Natural killer cell (primary cell): ENCODE data around the gene ZDHHC20. TPM values are rescaled to one million over a fixed set of nuclear protein-coding genes. Genes with fewer than 3 reads are reported as not detected.
A peak's percentile ranks its signal among the peaks of the same experiment; 100 is the strongest.

Source experiments
- ATAC-seq, 3 donors: fragments of 150-1000 bp in 2 of 3; fragments of 200-7000 bp in 1 of 3; cut with Tn5 transposase; 1 replicate in 1 of 3; 2 replicates in 2 of 3; pipeline ENCODE4 v1.10.0; 2021; ENCODE audit warnings: mild to moderate bottlenecking in 2 of 3, moderate library complexity in 2 of 3
- DNase-seq, 2 donors: peaks; one replicate each; pipeline versions ENCODE4 v3.0.0 to v3.0.0-alpha.2; 2013 to 2021; ENCODE audit warnings: mixed read lengths in 1 of 2
- H3K27ac ChIP-seq: one replicate; pipeline ENCODE4 v1.5.1; 2013; ENCODE audit warnings: mild to moderate bottlenecking, low read length
- H3K27me3 ChIP-seq: one replicate; pipeline ENCODE4 v1.6.1; 2013; ENCODE audit warnings: low read length; ENCODE audit not compliant: control insufficient read depth, insufficient read depth
- H3K36me3 ChIP-seq: one replicate; pipeline ENCODE4 v1.6.1; 2013; ENCODE audit warnings: low read length; ENCODE audit not compliant: control insufficient read depth, insufficient read depth
- H3K4me1 ChIP-seq: one replicate; pipeline ENCODE4 v1.6.1; 2013; ENCODE audit warnings: low read length; ENCODE audit not compliant: control insufficient read depth, insufficient read depth
- H3K4me3 ChIP-seq: one replicate; pipeline ENCODE4 v1.5.1; 2013; ENCODE audit warnings: low read length
- H3K9me3 ChIP-seq: one replicate; pipeline ENCODE4 v1.6.1; 2013; ENCODE audit warnings: low read length; ENCODE audit not compliant: control insufficient read depth, insufficient read depth
- H3K27ac Mint-ChIP-seq, 2 donors: one replicate each; pipeline ENCODE4 v1.8.0; 2022; ENCODE audit warnings: mild to moderate bottlenecking in 2 of 2, mixed read lengths in 2 of 2, moderate library complexity in 1 of 2
- H3K27me3 Mint-ChIP-seq, 2 donors: one replicate each; pipeline ENCODE4 v1.8.0; 2022; ENCODE audit warnings: low read depth in 2 of 2, mixed read lengths in 2 of 2
- H3K36me3 Mint-ChIP-seq: one replicate; pipeline ENCODE4 v1.8.0; 2022; ENCODE audit warnings: mixed read lengths
- H3K4me1 Mint-ChIP-seq, 2 donors: one replicate each; pipeline ENCODE4 v1.8.0; 2022; ENCODE audit warnings: mixed read lengths in 2 of 2
- H3K4me3 Mint-ChIP-seq: one replicate; pipeline ENCODE4 v1.8.0; 2022; ENCODE audit warnings: mild to moderate bottlenecking, moderate library complexity, mixed read lengths
- H3K9me3 Mint-ChIP-seq, 2 donors: one replicate each; pipeline ENCODE4 v1.8.0; 2022; ENCODE audit warnings: mixed read lengths in 2 of 2
- WGBS: methylation state at CpG from one replicate; pipeline ENCODE4 v1.1.7; 2013; ENCODE audit warnings: missing lambda C conversion rate; ENCODE audit not compliant: insufficient coverage; 5-methylcytosine and 5-hydroxymethylcytosine counted together
- intact Hi-C: fragments of 100-400 bp; cut with micrococcal nuclease; formaldehyde crosslinking; loops from one replicate; pipeline ENCODE4 v1.14.2; 2022
- total RNA-seq, 4 donors: library from RNA; stranded (reverse); fragments of 120-200 nt in 1 of 4; gene quantifications; one replicate each; pipeline versions ENCODE4 v1.2.3 to v1.2.4, GENCODE V29; 2013 to 2022
- TF ChIP-seq, protein P1 (sequence below): fragments of 200-600 bp; IDR thresholded peaks from one replicate; pipeline ENCODE4 v1.8.0; 2022; ENCODE audit warnings: antibody characterized with exemption

ZDHHC20 gene
- total RNA-seq, 3 donors from 2014 or later (not counting 1 experiment from before 2014, with no cell fraction given), result 85.1 to 116 (median 93.4) TPM

DNA sequence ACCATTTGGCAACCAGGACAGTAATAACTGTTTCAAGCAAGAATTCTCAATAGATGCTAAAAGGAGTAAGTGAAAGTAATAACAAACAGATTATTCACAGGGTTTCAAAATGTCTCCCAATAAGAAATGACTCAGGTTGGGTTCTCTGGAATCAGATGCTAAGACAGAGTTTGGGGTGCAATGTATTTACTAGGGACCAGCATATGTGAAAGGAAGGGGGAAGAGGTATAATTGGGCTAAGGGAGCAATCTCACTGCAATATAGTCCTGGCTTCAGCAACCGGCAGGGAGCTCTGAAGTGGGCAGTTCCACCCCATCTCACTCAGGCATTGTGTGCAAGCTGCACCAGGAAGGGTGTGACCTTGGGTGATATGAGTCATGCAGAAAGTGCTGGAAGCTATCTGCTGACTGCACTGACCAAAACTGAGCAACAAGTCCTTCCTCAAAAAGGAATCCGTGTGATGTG, 23.4 kb downstream of the ZDHHC20 start:
- 0% methylated on average over 1 of the region's 2 CpGs for WGBS
- Histone ChIP-seq H3K36me3 (no peaks in the 10 kb centered on the region), H3K27me3 (no peaks in the 10 kb centered on the region), H3K9me3 (no peaks in the 10 kb centered on the region), H3K4me3 (peak overlapping the region; percentile 12), H3K27ac (peak overlapping the region; percentile 72), H3K4me1 (peaks cover 15% of the 10 kb centered on the region)
- peak; percentile 96 to 99 (median 98) for ATAC-seq
- H3K27ac Mint-ChIP-seq, result peak overlapping the region; percentile 88 to 93
- peak; percentile 57 to 59 for DNase-seq
- H3K9me3 Mint-ChIP-seq, result no peaks in the 10 kb centered on the region
- no peaks in the 10 kb centered on the region for H3K27me3 Mint-ChIP-seq
- intact Hi-C loops, result no loop called here
- H3K36me3 Mint-ChIP-seq, result no peaks in the 10 kb centered on the region
- TF ChIP-seq, protein P1, sequence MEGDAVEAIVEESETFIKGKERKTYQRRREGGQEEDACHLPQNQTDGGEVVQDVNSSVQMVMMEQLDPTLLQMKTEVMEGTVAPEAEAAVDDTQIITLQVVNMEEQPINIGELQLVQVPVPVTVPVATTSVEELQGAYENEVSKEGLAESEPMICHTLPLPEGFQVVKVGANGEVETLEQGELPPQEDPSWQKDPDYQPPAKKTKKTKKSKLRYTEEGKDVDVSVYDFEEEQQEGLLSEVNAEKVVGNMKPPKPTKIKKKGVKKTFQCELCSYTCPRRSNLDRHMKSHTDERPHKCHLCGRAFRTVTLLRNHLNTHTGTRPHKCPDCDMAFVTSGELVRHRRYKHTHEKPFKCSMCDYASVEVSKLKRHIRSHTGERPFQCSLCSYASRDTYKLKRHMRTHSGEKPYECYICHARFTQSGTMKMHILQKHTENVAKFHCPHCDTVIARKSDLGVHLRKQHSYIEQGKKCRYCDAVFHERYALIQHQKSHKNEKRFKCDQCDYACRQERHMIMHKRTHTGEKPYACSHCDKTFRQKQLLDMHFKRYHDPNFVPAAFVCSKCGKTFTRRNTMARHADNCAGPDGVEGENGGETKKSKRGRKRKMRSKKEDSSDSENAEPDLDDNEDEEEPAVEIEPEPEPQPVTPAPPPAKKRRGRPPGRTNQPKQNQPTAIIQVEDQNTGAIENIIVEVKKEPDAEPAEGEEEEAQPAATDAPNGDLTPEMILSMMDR, result no peak
- peak overlapping the region; percentile 61 for H3K4me3 Mint-ChIP-seq
- H3K4me1 Mint-ChIP-seq, result peaks cover 59 to 62% of the 10 kb centered on the region in 2 donors

GRCh38 chr13:21435231-21435630, 23.9 kb downstream of the ZDHHC20 start:
- H3K36me3 Mint-ChIP-seq, result peaks cover under 1% of the 10 kb centered on the region
- ATAC-seq, result no peak

DNA sequence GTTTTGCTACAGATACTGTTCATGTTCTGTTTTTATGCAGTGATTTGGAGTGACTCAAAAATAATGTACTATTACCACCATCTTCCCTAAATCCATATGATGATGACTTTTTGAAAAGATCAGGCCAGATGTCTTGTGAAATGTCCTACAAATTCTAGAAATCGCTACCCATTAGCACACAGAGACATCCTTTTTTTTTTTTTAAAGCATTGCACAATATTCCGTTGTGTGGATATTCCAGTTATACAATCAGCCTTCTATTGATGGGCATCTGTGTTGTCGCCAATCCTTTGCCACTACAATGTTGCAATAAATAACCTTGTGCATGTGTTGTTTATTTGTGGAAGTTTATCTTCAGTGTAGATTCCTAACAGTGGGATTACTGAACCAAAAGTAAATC, 24.5 kb downstream of the ZDHHC20 start:
- H3K27ac Mint-ChIP-seq, result peak overlapping the region; percentile 88 to 93
- H3K4me1 ChIP-seq, result peaks cover 15% of the 10 kb centered on the region
- TF ChIP-seq, protein P1, result no peak
- H3K27me3 Mint-ChIP-seq, result no peaks in the 10 kb centered on the region
- H3K4me1 Mint-ChIP-seq, result peaks cover 58 to 72% of the 10 kb centered on the region in 2 donors
- H3K9me3 ChIP-seq, result peaks cover 5% of the 10 kb centered on the region
- peaks cover 7% of the 10 kb centered on the region for H3K36me3 Mint-ChIP-seq
- no peak overlapping the region for H3K4me3 Mint-ChIP-seq
- H3K9me3 Mint-ChIP-seq, result peaks cover 3 to 4% of the 10 kb centered on the region in 2 donors
- H3K27ac ChIP-seq, result no peak overlapping the region
- intact Hi-C loops, result no loop called here
- no peak for ATAC-seq
- no peak for DNase-seq
- 88% methylated on average over 2 of the region's 3 CpGs for WGBS
- H3K36me3 ChIP-seq, result peaks cover 2% of the 10 kb centered on the region
- no peaks in the 10 kb centered on the region for H3K27me3 ChIP-seq
- no peak overlapping the region for H3K4me3 ChIP-seq

More at GRCh38 chr13:21435231-21435630, 23.9 kb downstream of the ZDHHC20 start:
- no peak overlapping the region for H3K4me3 ChIP-seq
- intact Hi-C loops, result no loop called here
- peak overlapping the region; percentile 72 for H3K27ac ChIP-seq
- no peaks in the 10 kb centered on the region for H3K27me3 ChIP-seq
- peaks cover 58 to 66% of the 10 kb centered on the region in 2 donors for H3K4me1 Mint-ChIP-seq
- no peaks in the 10 kb centered on the region for H3K27me3 Mint-ChIP-seq
- peak overlapping the region; percentile 88 to 93 for H3K27ac Mint-ChIP-seq
- peak overlapping the region; percentile 61 for H3K4me3 Mint-ChIP-seq
- DNase-seq, result no peak
- H3K9me3 ChIP-seq, result peaks cover 2% of the 10 kb centered on the region
- no peaks in the 10 kb centered on the region for H3K36me3 ChIP-seq
- H3K9me3 Mint-ChIP-seq, result no peaks in the 10 kb centered on the region
- H3K4me1 ChIP-seq, result peaks cover 15% of the 10 kb centered on the region
- TF ChIP-seq, protein P1, result no peak
- no CpG with 5 or more reads among the region's 2 CpGs for WGBS

GRCh38 chr13:21429211-21429610, 29.9 kb downstream of the ZDHHC20 start:
- peaks cover 16% of the 10 kb centered on the region for H3K36me3 Mint-ChIP-seq
- no peak overlapping the region for H3K27ac ChIP-seq
- peaks cover 4 to 8% of the 10 kb centered on the region in 2 donors for H3K9me3 Mint-ChIP-seq
- TF ChIP-seq, protein P1, result no peak
- H3K4me1 ChIP-seq, result no peaks in the 10 kb centered on the region
- peaks cover 2% of the 10 kb centered on the region for H3K36me3 ChIP-seq
- peak overlapping the region in 1 of 2 donors; percentile 35 for H3K27ac Mint-ChIP-seq
- no peaks in the 10 kb centered on the region for H3K27me3 ChIP-seq
- ATAC-seq (no peak), DNase-seq (no peak)
- no peak overlapping the region for H3K4me3 ChIP-seq
- no peaks in the 10 kb centered on the region for H3K27me3 Mint-ChIP-seq
- WGBS, result 100% methylated on average over 1 of the region's 2 CpGs
- H3K4me3 Mint-ChIP-seq, result no peak overlapping the region
- peaks cover 35 to 54% of the 10 kb centered on the region in 2 donors for H3K4me1 Mint-ChIP-seq
- H3K9me3 ChIP-seq, result peaks cover 5% of the 10 kb centered on the region
- intact Hi-C loops, result no loop called here
